ENCODE results near the gene RFTN1.

RFTN1 gene

GRCh38 chr3:16428612-16429011, 84.9 kb downstream of the RFTN1 start:
- no peak for DNase-seq

- no peak for DNase-seq
Measured at GRCh38 chr3:16427103-16427965, 86.2 kb downstream of the RFTN1 start.

GRCh38 chr3:16426665-16427064, 86.8 kb downstream of the RFTN1 start:
- DNase-seq, result no peak

- DNase-seq, result no peak
Measured at GRCh38 chr3:16426029-16426400, 87.5 kb downstream of the RFTN1 start.

- no peak for DNase-seq
Measured at GRCh38 chr3:16425398-16426028, 88.0 kb downstream of the RFTN1 start.

- DNase-seq, result no peak
Measured at GRCh38 chr3:16423947-16424673, 89.4 kb downstream of the RFTN1 start.

GRCh38 chr3:16423298-16423697, 90.2 kb downstream of the RFTN1 start:
- DNase-seq, result no peak

- DNase-seq, result no peak
Measured at GRCh38 chr3:16419640-16420241, 93.8 kb downstream of the RFTN1 start.

GRCh38 chr3:16417945-16418739, 95.4 kb downstream of the RFTN1 start:
- no peak for DNase-seq

- DNase-seq, result no peak
Measured at GRCh38 chr3:16415911-16416476, 97.5 kb downstream of the RFTN1 start.

GRCh38 chr3:16413321-16413720, 100.2 kb downstream of the RFTN1 start:
- no peak for DNase-seq

GRCh38 chr3:16412192-16412800, 101.2 kb downstream of the RFTN1 start:
- DNase-seq, result no peak

GRCh38 chr3:16411441-16411840, 102.1 kb downstream of the RFTN1 start:
- no peak for DNase-seq

- DNase-seq, result no peak
Measured at GRCh38 chr3:16410659-16411058, 102.8 kb downstream of the RFTN1 start.

GRCh38 chr3:16409032-16409431, 104.5 kb downstream of the RFTN1 start:
- no peak for DNase-seq

GRCh38 chr3:16407366-16407765, 106.1 kb downstream of the RFTN1 start:
- no peak for DNase-seq

- DNase-seq, result no peak
Measured at GRCh38 chr3:16406579-16406978, 106.9 kb downstream of the RFTN1 start.

GRCh38 chr3:16406166-16406565, 107.3 kb downstream of the RFTN1 start:
- no peak for DNase-seq

- no peak for DNase-seq
Measured at GRCh38 chr3:16404349-16404895, 109.1 kb downstream of the RFTN1 start.

GRCh38 chr3:16402451-16402850, 111.0 kb downstream of the RFTN1 start:
- DNase-seq, result no peak

- DNase-seq, result no peak
Measured at GRCh38 chr3:16401273-16401672, 112.2 kb downstream of the RFTN1 start.

All from stimulated activated CD4-positive, alpha-beta T cell treated with anti-CD3 and anti-CD28 coated beads, Interleukin-12 subunit alpha, Interleukin-12 subunit beta, amount 100 ng/mL, for 4 hours (primary cell).